AG04449 (cell line): ENCODE results near the gene ITGA5.
"Not testable (repeated sequence)": the region's sequence is repeated elsewhere in the genome, so short reads cannot be mapped to it uniquely, and the experiment has no call there.

ENCODE experiments used
- CTCF ChIA-PET: fragments of 350-600 bp; formaldehyde crosslinking; extraction: SDS; loops from one replicate; lab custom pipeline; 2021; ENCODE audit warnings: antibody characterized with exemption; lab: Yijun Ruan, JAX
- POLR2A ChIA-PET: fragments of 400-600, 350-600 bp; formaldehyde crosslinking; extraction: SDS; loops from one replicate; lab custom pipeline; 2020; ENCODE audit warnings: antibody characterized with exemption, inconsistent platforms; lab: Yijun Ruan, JAX
- DNase-seq: peaks from one replicate; pipeline ENCODE4 v3.0.0-alpha.2; 2010; ENCODE audit warnings: low read depth, low spot score
- H3K4me3 ChIP-seq: 2 replicates; pipeline ENCODE4 v1.5.1; 2011; ENCODE audit warnings: low read depth, mild to moderate bottlenecking, control low read depth, low read length
- TF ChIP-seq, protein P1 (sequence below): IDR thresholded peaks from one replicate; pipeline ENCODE4 v1.5.1; 2011; ENCODE audit warnings: mild to moderate bottlenecking, moderate library complexity, low read length, control low read depth, inconsistent platforms; ENCODE audit not compliant: insufficient read depth; ENCODE audit errors: missing control alignments

The ITGA5 gene

DNA sequence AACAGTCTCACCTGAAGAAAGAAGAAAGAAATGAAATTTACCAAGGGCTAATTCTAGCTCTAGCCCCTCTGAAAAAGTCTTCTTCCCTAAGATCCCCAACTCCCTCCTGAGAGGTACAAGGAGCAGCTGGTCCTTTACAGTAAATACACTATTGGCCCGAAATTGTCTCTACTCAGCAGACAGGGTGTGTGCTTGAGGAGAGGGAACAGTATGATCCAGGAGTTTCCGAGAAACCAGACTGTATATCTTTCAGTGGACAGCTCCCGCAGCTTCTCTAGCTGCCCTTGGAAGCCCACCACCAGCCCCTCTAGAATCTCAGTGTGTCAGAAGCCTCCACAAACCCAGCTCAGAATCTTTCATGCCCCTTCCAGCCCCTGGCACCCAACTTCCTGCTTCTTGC is 62.8 kb downstream of the ITGA5 start:
- no peak for DNase-seq
- TF ChIP-seq, protein P1, sequence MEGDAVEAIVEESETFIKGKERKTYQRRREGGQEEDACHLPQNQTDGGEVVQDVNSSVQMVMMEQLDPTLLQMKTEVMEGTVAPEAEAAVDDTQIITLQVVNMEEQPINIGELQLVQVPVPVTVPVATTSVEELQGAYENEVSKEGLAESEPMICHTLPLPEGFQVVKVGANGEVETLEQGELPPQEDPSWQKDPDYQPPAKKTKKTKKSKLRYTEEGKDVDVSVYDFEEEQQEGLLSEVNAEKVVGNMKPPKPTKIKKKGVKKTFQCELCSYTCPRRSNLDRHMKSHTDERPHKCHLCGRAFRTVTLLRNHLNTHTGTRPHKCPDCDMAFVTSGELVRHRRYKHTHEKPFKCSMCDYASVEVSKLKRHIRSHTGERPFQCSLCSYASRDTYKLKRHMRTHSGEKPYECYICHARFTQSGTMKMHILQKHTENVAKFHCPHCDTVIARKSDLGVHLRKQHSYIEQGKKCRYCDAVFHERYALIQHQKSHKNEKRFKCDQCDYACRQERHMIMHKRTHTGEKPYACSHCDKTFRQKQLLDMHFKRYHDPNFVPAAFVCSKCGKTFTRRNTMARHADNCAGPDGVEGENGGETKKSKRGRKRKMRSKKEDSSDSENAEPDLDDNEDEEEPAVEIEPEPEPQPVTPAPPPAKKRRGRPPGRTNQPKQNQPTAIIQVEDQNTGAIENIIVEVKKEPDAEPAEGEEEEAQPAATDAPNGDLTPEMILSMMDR = no peak
- POLR2A ChIA-PET = no interaction called here
- H3K4me3 ChIP-seq = no peak overlapping the region
- CTCF ChIA-PET = interaction anchor here (0.8 to 9.2 kb wide), 11 partner anchors 12 to 142 kb away, joined by 3 to 131 read pairs (median 7); partner anchors contain the start of gene COPZ1

DNA sequence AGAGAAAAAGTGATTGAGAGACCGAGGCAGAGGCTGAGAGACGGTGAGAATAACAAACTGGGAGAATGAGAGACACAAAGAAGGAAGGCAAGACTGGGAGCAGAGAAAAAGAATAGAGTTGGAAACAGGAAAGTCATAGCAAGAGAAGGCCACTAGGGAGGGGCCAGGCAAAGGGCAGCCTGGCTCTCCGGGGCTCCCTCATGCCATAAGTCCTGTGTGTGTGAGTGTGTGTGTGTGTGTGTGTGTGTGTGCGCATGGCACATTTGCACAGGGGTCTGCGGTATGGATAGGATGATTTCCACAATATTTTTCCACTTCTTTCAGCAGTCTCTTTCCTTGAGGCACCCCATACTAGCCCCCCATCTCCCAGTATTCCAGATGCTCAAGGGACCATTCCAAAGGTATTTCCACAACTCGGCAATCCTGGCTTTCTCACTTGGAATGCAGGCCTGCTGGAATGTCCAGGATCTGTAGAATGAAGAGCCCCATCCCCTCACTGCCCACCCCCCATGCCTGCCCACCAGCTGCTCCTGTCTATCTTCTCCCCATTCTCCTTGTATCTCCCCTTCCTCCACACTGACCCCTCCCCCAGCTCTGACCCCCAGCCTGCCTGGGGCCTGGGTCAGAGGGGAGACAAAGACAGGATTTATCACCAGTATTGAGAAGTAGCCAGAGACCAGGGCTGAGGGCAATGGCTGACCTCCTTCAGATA is 63.8 kb downstream of the ITGA5 start:
- DNase-seq = no peak
- no peak overlapping the region for H3K4me3 ChIP-seq
- POLR2A ChIA-PET = no interaction called here
- CTCF ChIA-PET = interaction anchor here (1.2 to 9.2 kb wide), 7 partner anchors 13 to 134 kb away, joined by 3 to 131 read pairs (median 13); partner anchors contain the start of gene COPZ1
- TF ChIP-seq, protein P1 = peak; percentile 16

DNA sequence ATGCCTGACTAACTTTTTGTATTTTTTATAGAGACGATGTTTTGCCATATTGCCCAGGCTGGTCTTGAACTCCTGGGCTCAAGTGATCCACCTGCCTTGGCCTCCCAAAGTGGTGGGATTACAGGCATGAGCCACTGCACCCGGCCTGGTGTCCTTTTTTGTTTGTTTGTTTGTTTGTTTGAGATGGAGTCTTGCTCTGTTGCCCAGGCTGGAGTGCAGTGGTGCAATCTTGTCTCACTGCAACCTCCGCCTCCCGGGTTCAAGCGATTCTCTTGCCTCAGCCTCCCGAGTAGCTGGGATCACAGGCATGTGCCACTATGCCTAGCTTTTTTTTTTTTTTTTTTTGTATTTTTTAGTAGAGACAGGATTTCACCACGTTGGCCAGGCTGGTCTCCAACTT is 64.8 kb downstream of the ITGA5 start:
- CTCF ChIA-PET = interaction anchor here (0.7 to 6.1 kb wide), 6 partner anchors 9 to 30 kb away, joined by 3 to 64 read pairs (median 11); partner anchors contain the start of gene COPZ1
- H3K4me3 ChIP-seq, DNase-seq, POLR2A ChIA-PET: not testable (repeated sequence)

DNA sequence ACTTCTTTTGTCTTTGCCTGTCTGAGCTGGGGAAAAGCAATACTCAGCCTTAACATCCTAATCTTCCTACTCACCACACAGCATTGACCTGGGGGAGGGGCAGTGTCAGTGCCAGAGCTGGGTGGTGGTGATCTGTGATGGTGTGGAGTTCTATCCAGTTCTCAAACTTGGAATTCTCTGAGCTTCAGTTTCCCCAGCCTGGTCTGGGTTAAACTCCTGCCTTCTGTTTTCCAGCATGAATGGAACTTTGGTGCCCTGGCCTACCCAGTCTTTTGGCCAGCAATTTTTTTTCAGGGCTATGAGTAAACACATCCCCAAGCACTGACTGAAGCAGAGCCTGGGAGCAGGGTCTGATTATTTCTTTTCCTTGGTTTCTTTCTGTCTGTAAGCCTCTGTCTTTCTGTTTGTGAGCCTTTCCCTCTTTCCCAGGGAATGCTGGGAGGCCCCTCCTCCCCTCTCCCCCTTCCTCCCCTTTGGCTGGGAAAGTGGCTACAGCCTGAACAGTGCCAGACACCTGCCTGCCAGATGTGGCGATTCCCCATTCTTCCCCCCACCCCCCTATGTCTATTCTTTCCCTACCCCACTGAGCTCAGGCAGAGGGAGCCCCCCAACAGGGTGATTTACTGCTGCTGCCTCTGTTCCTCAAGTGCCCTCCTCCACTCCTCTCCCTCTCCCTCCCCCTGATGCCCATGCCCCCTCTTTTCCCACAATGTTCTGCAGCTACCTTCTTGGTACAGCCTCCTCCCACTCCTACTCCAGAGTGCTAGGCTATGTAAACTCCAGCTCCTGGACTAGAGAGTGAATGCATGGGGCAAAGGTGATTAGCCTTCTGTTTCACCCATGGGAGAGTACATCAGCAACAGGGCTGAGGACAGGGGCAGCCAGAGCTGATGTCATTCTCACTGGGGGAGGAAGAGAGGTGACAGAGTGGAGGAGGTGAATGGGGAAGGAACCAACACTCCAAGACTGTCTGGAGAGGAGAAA is 65.9 kb downstream of the ITGA5 start:
- POLR2A ChIA-PET = interaction anchor here (0.6 to 1.9 kb wide), 2 partner anchors 26 to 73 kb away, joined by 5 to 8 read pairs; partner anchors contain the start of genes CBX5 and HNRNPA1
- no peak for DNase-seq
- TF ChIP-seq, protein P1 = no peak
- CTCF ChIA-PET = interaction anchor here (0.7 to 6.1 kb wide), 17 partner anchors 10 to 651 kb away, joined by 3 to 64 read pairs (median 5); partner anchors contain the start of genes COPZ1 and HOXC10
- H3K4me3 ChIP-seq = no peak overlapping the region

DNA sequence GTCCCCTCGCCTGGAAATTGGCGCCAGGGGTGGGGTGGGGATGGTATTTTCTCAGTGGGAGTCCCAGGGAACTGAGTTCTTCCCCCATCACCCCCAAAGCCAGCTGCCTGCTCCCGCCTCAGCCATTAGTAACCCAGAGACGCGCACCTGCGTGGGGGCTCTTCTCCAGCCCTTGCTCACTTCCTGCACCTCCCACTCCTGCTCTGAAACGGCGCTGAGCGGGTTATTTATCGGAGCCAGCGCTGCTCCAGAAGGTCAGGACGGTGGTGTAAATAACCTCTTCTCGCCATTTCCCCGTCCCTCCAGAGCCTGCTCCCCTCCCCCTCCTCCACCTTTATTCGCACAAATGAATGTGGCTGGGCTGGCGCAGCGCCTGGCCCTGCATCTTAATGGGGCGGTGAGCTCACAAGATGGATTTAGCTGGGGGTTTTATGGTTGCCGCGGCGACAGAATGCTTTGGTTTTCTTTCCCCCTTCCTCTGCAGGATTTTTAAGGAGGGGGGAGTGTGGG is 67.0 kb downstream of the ITGA5 start:
- CTCF ChIA-PET = interaction anchor here (0.8 to 6.1 kb wide), 15 partner anchors 9 to 144 kb away, joined by 3 to 64 read pairs (median 6); partner anchors contain the start of gene COPZ1
- no peak overlapping the region; the same call in 1 of the 2 replicates for H3K4me3 ChIP-seq

More for the DNA sequence above, 67.0 kb downstream of the ITGA5 start:
- POLR2A ChIA-PET = interaction anchor here (1.9 kb wide), 1 partner anchor 72 kb away, joined by 8 read pairs; the partner anchor contains the start of genes CBX5 and HNRNPA1
- no peak for DNase-seq
- TF ChIP-seq, protein P1 = no peak
